DND-41 (cell line): ENCODE measurements around the gene HES2.

Source experiments
- EZH2 ChIP-seq: IDR thresholded peaks from 3 replicates; pipeline ENCODE4 v1.6.1; 2012; ENCODE audit warnings: borderline replicate concordance, low read depth, mild to moderate bottlenecking, moderate library complexity, low read length, inconsistent platforms; ENCODE audit not compliant: severe bottlenecking
- TF ChIP-seq, protein P1 (sequence below): IDR thresholded peaks from 2 replicates; pipeline ENCODE4 v1.5.1; 2012; ENCODE audit warnings: borderline replicate concordance, low read length, moderate library complexity, mild to moderate bottlenecking; ENCODE audit not compliant: poor library complexity, severe bottlenecking; ENCODE audit errors: extremely low read depth

DNA sequence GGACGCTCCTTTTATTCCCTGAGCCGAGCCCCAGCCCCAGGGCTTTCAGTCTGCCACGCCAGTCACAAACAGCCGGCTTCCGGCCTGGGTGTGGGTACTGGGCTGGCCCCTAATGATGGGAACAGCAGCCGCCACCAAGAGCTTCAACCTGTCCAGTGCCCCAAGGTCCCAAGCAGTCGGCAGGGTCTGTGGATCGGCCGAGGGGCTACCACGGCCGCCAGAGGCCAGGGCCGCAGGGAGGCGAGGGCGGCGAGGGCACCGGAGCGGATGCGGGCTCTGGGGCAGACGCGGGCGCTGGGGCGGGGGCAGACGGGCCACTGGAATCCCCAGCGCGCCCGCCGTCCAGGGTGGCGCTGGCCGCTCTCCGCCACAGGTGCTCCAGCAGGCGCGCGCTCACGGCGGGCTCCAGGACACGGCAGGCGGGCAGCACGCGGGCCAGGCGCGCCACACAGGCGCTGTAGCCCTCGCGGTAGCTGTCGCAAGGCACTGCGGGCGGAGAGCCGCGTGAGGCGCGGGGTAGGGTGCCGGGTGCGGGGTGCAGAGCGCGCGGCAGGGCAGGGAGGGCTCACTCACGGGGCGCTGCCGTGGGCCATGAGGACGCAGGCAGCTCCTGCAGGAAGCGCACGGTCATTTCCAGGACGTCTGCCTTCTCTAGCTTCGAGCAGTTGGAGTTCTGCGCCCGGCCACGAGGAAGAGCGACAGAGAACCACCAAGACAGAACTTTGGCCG is 887 bp downstream of the HES2 start:
- TF ChIP-seq EZH2: no peak
- TF ChIP-seq, protein P1, sequence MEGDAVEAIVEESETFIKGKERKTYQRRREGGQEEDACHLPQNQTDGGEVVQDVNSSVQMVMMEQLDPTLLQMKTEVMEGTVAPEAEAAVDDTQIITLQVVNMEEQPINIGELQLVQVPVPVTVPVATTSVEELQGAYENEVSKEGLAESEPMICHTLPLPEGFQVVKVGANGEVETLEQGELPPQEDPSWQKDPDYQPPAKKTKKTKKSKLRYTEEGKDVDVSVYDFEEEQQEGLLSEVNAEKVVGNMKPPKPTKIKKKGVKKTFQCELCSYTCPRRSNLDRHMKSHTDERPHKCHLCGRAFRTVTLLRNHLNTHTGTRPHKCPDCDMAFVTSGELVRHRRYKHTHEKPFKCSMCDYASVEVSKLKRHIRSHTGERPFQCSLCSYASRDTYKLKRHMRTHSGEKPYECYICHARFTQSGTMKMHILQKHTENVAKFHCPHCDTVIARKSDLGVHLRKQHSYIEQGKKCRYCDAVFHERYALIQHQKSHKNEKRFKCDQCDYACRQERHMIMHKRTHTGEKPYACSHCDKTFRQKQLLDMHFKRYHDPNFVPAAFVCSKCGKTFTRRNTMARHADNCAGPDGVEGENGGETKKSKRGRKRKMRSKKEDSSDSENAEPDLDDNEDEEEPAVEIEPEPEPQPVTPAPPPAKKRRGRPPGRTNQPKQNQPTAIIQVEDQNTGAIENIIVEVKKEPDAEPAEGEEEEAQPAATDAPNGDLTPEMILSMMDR: no peak
